Measurements from ENCODE around the gene CARD9. TPM values are rescaled to one million over a fixed set of nuclear protein-coding genes. Genes with fewer than 3 reads are reported as not detected.

Gene CARD9
- total RNA-seq, 1 donor from 2014 or later = 1.9 TPM

DNA sequence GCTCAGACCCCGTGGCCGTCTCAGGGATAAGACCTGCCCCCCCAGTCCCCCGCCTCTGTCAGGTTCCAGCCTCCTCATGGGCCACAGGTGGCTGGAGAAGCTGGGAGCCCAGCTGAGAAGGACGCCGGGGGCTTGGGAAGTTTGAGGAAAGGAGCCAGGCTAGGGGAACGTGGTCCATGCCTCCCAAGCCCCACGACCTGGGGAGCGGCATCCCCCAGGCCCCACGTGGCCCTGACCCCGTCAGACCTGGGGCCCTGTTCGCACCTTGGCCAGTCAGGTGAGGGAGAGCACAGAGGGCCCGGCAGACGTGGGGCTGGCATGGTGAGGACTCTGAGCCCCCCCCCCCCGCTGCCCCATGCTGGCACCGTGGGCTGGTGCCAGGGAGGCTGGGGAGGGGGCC lies 42.4 kb downstream of the CARD9 start:
- H3K4me3 Mint-ChIP-seq (ENCODE audit: unreplicated experiment) = no peak overlapping the region
- peaks cover 25% of the 10 kb centered on the region for H3K4me1 Mint-ChIP-seq (ENCODE audit: low read depth)
- H3K27me3 Mint-ChIP-seq (ENCODE audit: low read depth) = no peaks in the 10 kb centered on the region
- no peak for DNase-seq (ENCODE audit: low spot score)
- H3K36me3 Mint-ChIP-seq (ENCODE audit: low read depth) = no peaks in the 10 kb centered on the region
- H3K9me3 Mint-ChIP-seq (ENCODE audit: low read depth) = no peaks in the 10 kb centered on the region
- TF ChIP-seq, protein P1, sequence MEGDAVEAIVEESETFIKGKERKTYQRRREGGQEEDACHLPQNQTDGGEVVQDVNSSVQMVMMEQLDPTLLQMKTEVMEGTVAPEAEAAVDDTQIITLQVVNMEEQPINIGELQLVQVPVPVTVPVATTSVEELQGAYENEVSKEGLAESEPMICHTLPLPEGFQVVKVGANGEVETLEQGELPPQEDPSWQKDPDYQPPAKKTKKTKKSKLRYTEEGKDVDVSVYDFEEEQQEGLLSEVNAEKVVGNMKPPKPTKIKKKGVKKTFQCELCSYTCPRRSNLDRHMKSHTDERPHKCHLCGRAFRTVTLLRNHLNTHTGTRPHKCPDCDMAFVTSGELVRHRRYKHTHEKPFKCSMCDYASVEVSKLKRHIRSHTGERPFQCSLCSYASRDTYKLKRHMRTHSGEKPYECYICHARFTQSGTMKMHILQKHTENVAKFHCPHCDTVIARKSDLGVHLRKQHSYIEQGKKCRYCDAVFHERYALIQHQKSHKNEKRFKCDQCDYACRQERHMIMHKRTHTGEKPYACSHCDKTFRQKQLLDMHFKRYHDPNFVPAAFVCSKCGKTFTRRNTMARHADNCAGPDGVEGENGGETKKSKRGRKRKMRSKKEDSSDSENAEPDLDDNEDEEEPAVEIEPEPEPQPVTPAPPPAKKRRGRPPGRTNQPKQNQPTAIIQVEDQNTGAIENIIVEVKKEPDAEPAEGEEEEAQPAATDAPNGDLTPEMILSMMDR (IDR thresholded peaks at IDR 0.05) = no peak
- no peak overlapping the region for H3K27ac Mint-ChIP-seq (ENCODE audit: unreplicated experiment)

DNA sequence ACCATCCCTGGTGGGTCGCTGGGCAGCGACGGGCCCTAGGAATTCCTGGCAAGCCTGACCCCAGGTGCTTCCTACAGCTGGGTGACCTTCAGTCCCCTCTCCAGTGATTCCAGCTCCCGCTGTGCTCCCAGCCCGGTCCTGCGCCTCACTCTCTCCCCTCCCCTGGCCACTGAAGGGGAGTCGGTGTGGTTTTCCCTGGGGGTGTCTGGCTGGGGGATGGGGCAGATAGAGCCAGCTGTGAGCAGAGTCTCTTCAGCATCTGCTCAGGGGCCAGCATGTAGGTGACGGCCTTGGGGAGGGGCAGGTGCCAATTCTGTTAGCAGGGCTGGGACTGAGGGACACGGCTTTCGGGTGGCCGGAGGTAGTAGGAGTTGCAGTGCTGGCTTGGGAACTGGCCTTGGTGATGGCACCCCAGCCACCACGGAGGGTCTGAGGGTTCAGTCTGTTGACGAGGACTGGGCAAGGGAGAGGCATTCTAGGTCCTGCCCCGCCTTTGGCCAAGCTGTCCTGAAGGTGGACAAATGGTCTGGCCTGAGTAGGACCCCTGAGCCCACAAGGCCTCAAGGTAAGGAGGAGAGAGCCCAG lies 43.0 kb downstream of the CARD9 start:
- DNase-seq (ENCODE audit: low spot score) = no peak
- H3K4me1 Mint-ChIP-seq (ENCODE audit: low read depth) = peaks cover 27% of the 10 kb centered on the region
- TF ChIP-seq, protein P1 (IDR thresholded peaks at IDR 0.05) = no peak
- H3K27ac Mint-ChIP-seq (ENCODE audit: unreplicated experiment) = no peak overlapping the region
- no peaks in the 10 kb centered on the region for H3K9me3 Mint-ChIP-seq (ENCODE audit: low read depth)
- H3K27me3 Mint-ChIP-seq (ENCODE audit: low read depth) = no peaks in the 10 kb centered on the region
- H3K36me3 Mint-ChIP-seq (ENCODE audit: low read depth) = no peaks in the 10 kb centered on the region
- H3K4me3 Mint-ChIP-seq (ENCODE audit: unreplicated experiment) = no peak overlapping the region

DNA sequence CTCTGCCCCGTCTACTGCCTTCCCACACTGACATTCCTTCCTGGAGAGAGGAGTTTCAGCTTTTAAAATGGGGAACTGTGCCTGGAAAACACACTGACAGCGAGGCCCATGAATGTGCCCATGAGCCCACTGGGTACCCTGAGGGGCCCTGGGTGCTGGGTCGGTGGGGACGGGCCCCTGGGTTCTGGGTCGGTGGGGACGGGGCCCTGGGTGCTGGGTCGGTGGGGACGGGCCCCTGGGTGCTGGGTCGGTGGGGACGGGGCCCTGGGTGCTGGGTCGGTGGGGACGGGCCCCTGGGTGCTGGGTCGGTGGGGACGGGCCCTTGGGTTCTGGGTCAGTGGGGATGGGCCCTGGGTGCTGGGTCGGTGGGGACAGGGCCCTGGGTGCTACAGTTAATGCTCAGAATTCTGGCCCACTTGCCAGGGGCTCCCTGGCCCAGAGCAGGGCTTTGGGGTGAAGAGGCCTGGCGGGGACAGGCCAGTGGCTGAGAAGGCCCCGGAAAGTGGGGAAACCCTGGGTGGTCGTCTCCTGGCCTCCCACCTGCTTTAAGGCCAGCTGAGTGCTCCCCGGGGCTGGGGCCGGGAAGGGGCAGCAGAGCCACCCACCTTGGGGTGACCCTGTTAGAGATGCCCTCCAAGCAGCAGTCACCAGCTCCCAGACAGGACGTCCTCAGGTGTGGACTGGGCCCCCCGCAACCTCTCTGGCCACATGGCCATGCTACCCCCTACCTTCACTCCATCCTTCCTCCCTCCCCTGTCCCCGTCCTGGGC lies 43.6 kb downstream of the CARD9 start:
- Mint-ChIP-seq H3K36me3 (ENCODE audit: low read depth) (no peaks in the 10 kb centered on the region), H3K4me1 (ENCODE audit: low read depth) (peaks cover 27% of the 10 kb centered on the region), H3K27ac (ENCODE audit: unreplicated experiment) (no peak overlapping the region), H3K27me3 (ENCODE audit: low read depth) (no peaks in the 10 kb centered on the region), H3K4me3 (ENCODE audit: unreplicated experiment) (no peak overlapping the region), H3K9me3 (ENCODE audit: low read depth) (no peaks in the 10 kb centered on the region)
- no peak for DNase-seq (ENCODE audit: low spot score)
- TF ChIP-seq, protein P1 (IDR thresholded peaks at IDR 0.05) = no peak

DNA sequence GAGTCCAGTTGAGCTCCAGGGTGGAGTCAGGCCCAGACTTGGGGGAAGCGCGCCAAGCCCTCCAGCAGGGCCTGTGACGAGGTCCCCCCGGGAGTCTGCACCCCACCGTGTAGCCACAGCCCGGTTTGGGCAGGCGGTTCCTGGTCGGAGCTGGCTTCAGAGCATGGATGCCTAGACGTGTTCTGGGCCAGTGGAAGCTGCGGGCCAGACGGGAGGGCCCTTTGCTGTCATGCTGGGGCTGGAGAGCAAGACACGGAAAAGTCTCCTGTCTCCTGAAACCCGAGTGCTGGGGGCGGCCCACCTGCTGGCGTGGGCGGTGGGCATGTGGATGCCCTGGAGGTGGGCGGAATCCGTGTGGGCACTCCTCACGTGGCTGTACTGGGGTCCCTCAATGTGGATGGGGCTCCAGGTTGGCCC lies 44.2 kb downstream of the CARD9 start:
- Mint-ChIP-seq H3K9me3 (ENCODE audit: low read depth) (no peaks in the 10 kb centered on the region), H3K4me3 (ENCODE audit: unreplicated experiment) (peak overlapping the region; percentile 83), H3K27me3 (ENCODE audit: low read depth) (no peaks in the 10 kb centered on the region)

DNA sequence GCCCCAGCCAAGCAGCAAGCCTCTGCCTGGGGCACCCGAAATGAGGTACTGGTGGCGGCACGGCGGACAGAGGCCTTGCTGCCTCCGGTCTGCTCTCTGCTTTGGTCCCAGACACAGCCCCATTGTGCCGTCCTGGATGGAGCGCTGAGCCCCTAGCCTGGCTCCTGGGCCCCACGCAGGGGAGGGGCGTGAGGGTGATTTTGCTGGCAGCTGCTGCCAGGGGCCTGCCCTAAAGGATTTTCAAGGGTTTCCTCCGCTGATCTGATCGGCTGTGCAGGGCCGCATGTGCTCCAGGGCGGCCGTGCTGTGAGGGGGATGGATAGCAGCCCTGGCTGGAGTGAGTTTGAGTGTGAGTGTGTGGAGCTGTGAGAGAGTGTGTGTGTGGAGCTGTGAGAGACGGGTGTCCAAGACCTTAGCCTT lies 44.8 kb downstream of the CARD9 start:
- H3K9me3 Mint-ChIP-seq (ENCODE audit: low read depth) = no peaks in the 10 kb centered on the region
- peaks cover 27% of the 10 kb centered on the region for H3K4me1 Mint-ChIP-seq (ENCODE audit: low read depth)
- H3K27me3 Mint-ChIP-seq (ENCODE audit: low read depth) = no peaks in the 10 kb centered on the region
- H3K27ac Mint-ChIP-seq (ENCODE audit: unreplicated experiment) = peak overlapping the region; percentile 75
- no peaks in the 10 kb centered on the region for H3K36me3 Mint-ChIP-seq (ENCODE audit: low read depth)
- no peak for DNase-seq (ENCODE audit: low spot score)
- TF ChIP-seq, protein P1 (IDR thresholded peaks at IDR 0.05) = no peak
- H3K4me3 Mint-ChIP-seq (ENCODE audit: unreplicated experiment) = peak overlapping the region; percentile 83

More for the DNA sequence above, 44.2 kb downstream of the CARD9 start:
- Mint-ChIP-seq H3K27ac (ENCODE audit: unreplicated experiment) (no peak overlapping the region), H3K36me3 (ENCODE audit: low read depth) (no peaks in the 10 kb centered on the region), H3K4me1 (ENCODE audit: low read depth) (peaks cover 27% of the 10 kb centered on the region)
- TF ChIP-seq, protein P1 (IDR thresholded peaks at IDR 0.05) = no peak
- no peak for DNase-seq (ENCODE audit: low spot score)

Measured in chondrocyte (in vitro differentiated cells).